Measurements from ENCODE around the gene NPY.
A peak's percentile ranks its signal among the peaks of the same experiment; 100 is the strongest.

Gene NPY

GRCh38 chr7:24313777-24314176 lies 29.8 kb downstream of the NPY start:
- no peak for DNase-seq (ENCODE audit: low read depth in 4 of 4, low spot score in 1 of 4)

GRCh38 chr7:24316340-24316739 lies 32.4 kb downstream of the NPY start:
- DNase-seq (ENCODE audit: low read depth in 4 of 4, low spot score in 1 of 4): no peak

GRCh38 chr7:24318326-24318725 lies 34.3 kb downstream of the NPY start:
- no peak for DNase-seq (ENCODE audit: low read depth in 4 of 4, low spot score in 1 of 4)

GRCh38 chr7:24319209-24319608 lies 35.2 kb downstream of the NPY start:
- no peak for DNase-seq (ENCODE audit: low read depth in 4 of 4, low spot score in 1 of 4)

- no peak for DNase-seq (ENCODE audit: low read depth in 4 of 4, low spot score in 1 of 4)
Measured at GRCh38 chr7:24323961-24324480, 40.0 kb downstream of the NPY start.

GRCh38 chr7:24325708-24326107 lies 41.7 kb downstream of the NPY start:
- no peak for DNase-seq (ENCODE audit: low read depth in 4 of 4, low spot score in 1 of 4)

GRCh38 chr7:24328050-24328449 lies 44.1 kb downstream of the NPY start:
- no peak for DNase-seq (ENCODE audit: low read depth in 4 of 4, low spot score in 1 of 4)

GRCh38 chr7:24328894-24329293 lies 44.9 kb downstream of the NPY start:
- no peak for DNase-seq (ENCODE audit: low read depth in 4 of 4, low spot score in 1 of 4)

- no peak for DNase-seq (ENCODE audit: low read depth in 4 of 4, low spot score in 1 of 4)
Measured at GRCh38 chr7:24334012-24334411, 50.0 kb downstream of the NPY start.

- no peak for DNase-seq (ENCODE audit: low read depth in 4 of 4, low spot score in 1 of 4)
Measured at GRCh38 chr7:24334627-24335026, 50.6 kb downstream of the NPY start.

- DNase-seq (ENCODE audit: low read depth in 4 of 4, low spot score in 1 of 4): peak in 1 of 4 experiments; percentile 11
Measured at GRCh38 chr7:24336461-24336860, 52.5 kb downstream of the NPY start.

- DNase-seq (ENCODE audit: low read depth in 4 of 4, low spot score in 1 of 4): no peak
Measured at GRCh38 chr7:24337180-24337579, 53.2 kb downstream of the NPY start.

GRCh38 chr7:24339575-24339974 lies 55.6 kb downstream of the NPY start:
- no peak for DNase-seq (ENCODE audit: low read depth in 4 of 4, low spot score in 1 of 4)

- DNase-seq (ENCODE audit: low read depth in 4 of 4, low spot score in 1 of 4): no peak
Measured at GRCh38 chr7:24340727-24341126, 56.7 kb downstream of the NPY start.
